ENCODE results near the gene DLX6.

The DLX6 gene

DNA sequence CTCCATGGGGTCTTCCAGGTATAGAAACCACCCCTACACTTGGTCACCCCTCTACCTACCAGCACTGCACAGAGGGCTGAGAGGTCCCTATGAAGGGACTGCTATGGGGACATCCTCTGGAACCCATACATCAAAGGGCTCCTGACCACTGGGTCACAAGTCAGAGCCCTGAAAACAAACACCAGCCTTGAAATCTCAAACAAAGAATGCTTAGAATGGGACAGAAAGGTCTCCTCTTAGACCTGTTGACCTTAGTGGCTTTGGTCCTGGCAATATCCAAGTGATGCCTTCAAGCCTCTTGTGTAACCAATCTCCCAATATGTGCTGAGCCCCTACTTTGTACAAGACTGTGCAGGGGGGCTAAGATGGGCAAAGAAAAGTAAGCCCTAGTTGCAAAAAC is 34.6 kb upstream of the DLX6 start:
- no peaks in the 10 kb centered on the region for H3K36me3 ChIP-seq (replicated peaks; ENCODE audit: low read depth, low read length)
- 0 out of 2 replicates have a peak, but pooled peaks cover 14% of the 10 kb centered on the region for H3K27me3 ChIP-seq (ENCODE audit: low read depth, low read length)
- no peaks in the 10 kb centered on the region for H3K9me3 ChIP-seq (ENCODE audit: insufficient read depth, low read length)
- H3K4me1 ChIP-seq (ENCODE audit: low read length): no peaks in the 10 kb centered on the region
- no peak overlapping the region for H3K4me2 ChIP-seq (ENCODE audit: low read length)
- no peak overlapping the region for H3K4me3 ChIP-seq (ENCODE audit: low read length)
- no peak overlapping the region for H3K9ac ChIP-seq (ENCODE audit: low read length)
- H3K79me2 ChIP-seq (ENCODE audit: low read length): no peaks in the 10 kb centered on the region
- no peak overlapping the region for H3K27ac ChIP-seq (ENCODE audit: low read length)
- no peaks in the 10 kb centered on the region for H4K20me1 ChIP-seq (ENCODE audit: insufficient read depth, low read length)
- H2AFZ ChIP-seq (ENCODE audit: low read depth, low read length): no peak overlapping the region
- TF ChIP-seq, protein P1, sequence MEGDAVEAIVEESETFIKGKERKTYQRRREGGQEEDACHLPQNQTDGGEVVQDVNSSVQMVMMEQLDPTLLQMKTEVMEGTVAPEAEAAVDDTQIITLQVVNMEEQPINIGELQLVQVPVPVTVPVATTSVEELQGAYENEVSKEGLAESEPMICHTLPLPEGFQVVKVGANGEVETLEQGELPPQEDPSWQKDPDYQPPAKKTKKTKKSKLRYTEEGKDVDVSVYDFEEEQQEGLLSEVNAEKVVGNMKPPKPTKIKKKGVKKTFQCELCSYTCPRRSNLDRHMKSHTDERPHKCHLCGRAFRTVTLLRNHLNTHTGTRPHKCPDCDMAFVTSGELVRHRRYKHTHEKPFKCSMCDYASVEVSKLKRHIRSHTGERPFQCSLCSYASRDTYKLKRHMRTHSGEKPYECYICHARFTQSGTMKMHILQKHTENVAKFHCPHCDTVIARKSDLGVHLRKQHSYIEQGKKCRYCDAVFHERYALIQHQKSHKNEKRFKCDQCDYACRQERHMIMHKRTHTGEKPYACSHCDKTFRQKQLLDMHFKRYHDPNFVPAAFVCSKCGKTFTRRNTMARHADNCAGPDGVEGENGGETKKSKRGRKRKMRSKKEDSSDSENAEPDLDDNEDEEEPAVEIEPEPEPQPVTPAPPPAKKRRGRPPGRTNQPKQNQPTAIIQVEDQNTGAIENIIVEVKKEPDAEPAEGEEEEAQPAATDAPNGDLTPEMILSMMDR (IDR thresholded peaks at IDR 0.05; ENCODE audit: low read depth, low read length): no peak
- no peak for TF ChIP-seq EZH2phosphoT487 (IDR thresholded peaks at IDR 0.05; ENCODE audit: low read depth)

DNA sequence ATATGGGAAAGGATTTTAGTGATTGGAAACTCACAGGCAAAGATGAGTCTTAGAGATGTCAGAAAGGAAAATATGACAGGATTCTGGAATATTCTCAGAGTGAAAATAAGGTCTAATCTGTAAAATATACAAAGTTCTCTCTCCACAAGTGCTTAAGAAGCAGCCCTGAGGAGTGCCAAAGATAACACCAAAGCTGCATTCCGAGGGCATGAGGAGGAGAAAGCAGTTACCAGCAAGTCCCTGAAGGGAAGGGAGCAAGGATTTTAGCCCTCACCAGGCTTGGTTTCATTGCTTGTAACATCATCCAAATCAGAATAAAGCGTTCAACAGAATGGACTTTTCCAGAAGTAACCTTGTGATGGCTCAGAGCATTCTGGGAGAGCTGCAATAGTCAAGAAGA is 31.4 kb upstream of the DLX6 start:
- H4K20me1 ChIP-seq (ENCODE audit: insufficient read depth, low read length): no peaks in the 10 kb centered on the region
- H3K4me1 ChIP-seq (ENCODE audit: low read length): no peaks in the 10 kb centered on the region
- no peaks in the 10 kb centered on the region for H3K79me2 ChIP-seq (ENCODE audit: low read length)
- TF ChIP-seq, protein P1 (IDR thresholded peaks at IDR 0.05; ENCODE audit: low read depth, low read length): no peak
- TF ChIP-seq EZH2phosphoT487 (IDR thresholded peaks at IDR 0.05; ENCODE audit: low read depth): no peak
- 0 out of 2 replicates have a peak, but pooled peaks cover 14% of the 10 kb centered on the region for H3K27me3 ChIP-seq (ENCODE audit: low read depth, low read length)
- no peak overlapping the region for H3K9ac ChIP-seq (ENCODE audit: low read length)
- no peaks in the 10 kb centered on the region for H3K9me3 ChIP-seq (ENCODE audit: insufficient read depth, low read length)
- no peak overlapping the region for H3K4me3 ChIP-seq (ENCODE audit: low read length)
- H2AFZ ChIP-seq (ENCODE audit: low read depth, low read length): no peak overlapping the region
- H3K4me2 ChIP-seq (ENCODE audit: low read length): no peak overlapping the region
- H3K27ac ChIP-seq (ENCODE audit: low read length): no peak overlapping the region
- H3K36me3 ChIP-seq (replicated peaks; ENCODE audit: low read depth, low read length): no peaks in the 10 kb centered on the region

DNA sequence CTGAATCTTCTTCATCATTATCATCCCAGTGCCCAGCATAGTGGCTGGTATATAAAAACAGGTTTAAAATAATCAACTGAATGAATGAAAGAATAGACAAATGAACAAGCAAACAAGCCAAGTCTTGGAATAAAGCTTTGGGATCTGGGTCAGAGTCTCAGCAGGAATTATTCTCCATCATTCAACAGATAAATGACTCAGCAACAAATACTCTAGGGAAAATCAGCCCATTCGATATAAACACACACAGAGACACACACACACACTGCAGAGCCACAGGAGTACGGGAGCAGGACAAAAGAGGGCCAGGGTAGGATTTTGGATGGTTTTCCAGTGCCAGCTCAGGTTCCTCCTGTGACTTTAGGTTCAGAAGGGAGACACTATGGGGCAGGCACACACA is 29.2 kb upstream of the DLX6 start:
- Histone ChIP-seq H3K79me2 (ENCODE audit: low read length) (no peaks in the 10 kb centered on the region), H3K4me1 (ENCODE audit: low read length) (no peaks in the 10 kb centered on the region), H4K20me1 (ENCODE audit: insufficient read depth, low read length) (no peaks in the 10 kb centered on the region), H3K4me3 (ENCODE audit: low read length) (no peak overlapping the region), H3K27me3 (ENCODE audit: low read depth, low read length) (0 out of 2 replicates have a peak, but pooled peaks cover 10% of the 10 kb centered on the region), H3K9ac (ENCODE audit: low read length) (no peak overlapping the region), H3K4me2 (ENCODE audit: low read length) (no peak overlapping the region), H3K36me3 (replicated peaks; ENCODE audit: low read depth, low read length) (no peaks in the 10 kb centered on the region), H2AFZ (ENCODE audit: low read depth, low read length) (no peak overlapping the region), H3K27ac (ENCODE audit: low read length) (no peak overlapping the region), H3K9me3 (ENCODE audit: insufficient read depth, low read length) (no peaks in the 10 kb centered on the region)
- TF ChIP-seq EZH2phosphoT487 (IDR thresholded peaks at IDR 0.05; ENCODE audit: low read depth): no peak
- TF ChIP-seq, protein P1 (IDR thresholded peaks at IDR 0.05; ENCODE audit: low read depth, low read length): no peak

DNA sequence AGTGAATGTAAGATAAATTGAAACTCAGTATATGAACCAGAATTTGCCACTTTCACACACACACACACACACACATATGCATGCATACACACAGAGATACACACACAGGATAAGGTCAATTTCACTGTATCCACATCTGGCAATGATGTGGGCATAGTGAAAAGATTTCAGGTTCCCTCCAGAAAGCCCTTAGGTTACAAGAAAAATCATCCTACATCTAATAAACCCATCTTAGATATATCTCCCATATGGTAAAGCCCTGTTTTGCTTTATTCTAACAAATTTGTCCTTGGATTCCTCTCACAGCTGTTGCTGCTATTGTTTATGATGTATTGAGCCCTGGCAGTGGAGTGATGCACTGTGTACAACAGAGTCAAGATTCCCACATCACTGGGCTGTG is 27.9 kb upstream of the DLX6 start:
- Histone ChIP-seq H3K4me2 (ENCODE audit: low read length) (no peak overlapping the region), H3K79me2 (ENCODE audit: low read length) (no peaks in the 10 kb centered on the region), H4K20me1 (ENCODE audit: insufficient read depth, low read length) (no peaks in the 10 kb centered on the region), H3K27me3 (ENCODE audit: low read depth, low read length) (0 out of 2 replicates have a peak, but pooled peaks cover 10% of the 10 kb centered on the region), H3K27ac (ENCODE audit: low read length) (no peak overlapping the region), H3K36me3 (replicated peaks; ENCODE audit: low read depth, low read length) (no peaks in the 10 kb centered on the region), H3K4me1 (ENCODE audit: low read length) (no peaks in the 10 kb centered on the region), H2AFZ (ENCODE audit: low read depth, low read length) (no peak overlapping the region), H3K9me3 (ENCODE audit: insufficient read depth, low read length) (no peaks in the 10 kb centered on the region), H3K4me3 (ENCODE audit: low read length) (no peak overlapping the region), H3K9ac (ENCODE audit: low read length) (no peak overlapping the region)
- TF ChIP-seq EZH2phosphoT487 (IDR thresholded peaks at IDR 0.05; ENCODE audit: low read depth): no peak
- TF ChIP-seq, protein P1 (IDR thresholded peaks at IDR 0.05; ENCODE audit: low read depth, low read length): no peak

All from OCI-LY3 (cell line).